OCI-LY7 (cell line): ENCODE measurements around the gene SENP6. TPM values are rescaled to one million over a fixed set of nuclear protein-coding genes. Genes with fewer than 3 reads are reported as not detected.

Experiments
- BruUV-seq: library from RNA; stranded (reverse); fragments of 400-500 nt; replicated peaks from 2 replicates; lab custom pipeline; 2021; lab: Mats Ljungman, UMichigan
- CTCF ChIA-PET: fragments of 300-600 bp; sonication (Branson Sonifier 250); formaldehyde crosslinking; loops from one replicate; lab custom pipeline; 2022; ENCODE audit warnings: antibody characterized with exemption; ENCODE audit not compliant: unreplicated experiment; lab: Charles Lee
- POLR2A ChIA-PET: fragments of 300-600 bp; sonication (Branson Sonifier 250); formaldehyde crosslinking; loops from one replicate; lab custom pipeline; 2022; ENCODE audit warnings: antibody characterized with exemption; lab: Charles Lee
- DNase-seq: peaks from one replicate; pipeline ENCODE4 v3.0.0-alpha.2; 2015; ENCODE audit warnings: low spot score
- H2AFZ ChIP-seq: fragments of 200-600 bp; sonication (generic), shearing (Covaris generic); 2 replicates; pipeline ENCODE4 v1.6.1; 2014; ENCODE audit warnings: mild to moderate bottlenecking, antibody characterized with exemption, low read length, moderate library complexity
- H3K27ac ChIP-seq: fragments of 200-600 bp; sonication (generic); 2 replicates; pipeline ENCODE4 v1.5.1; 2014; ENCODE audit warnings: mixed run types, low read depth, mild to moderate bottlenecking, moderate library complexity, low read length, inconsistent platforms; ENCODE audit not compliant: poor library complexity, severe bottlenecking
- H3K36me3 ChIP-seq: fragments of 200-600 bp; sonication (generic); 2 replicates; pipeline ENCODE4 v1.6.1; 2014; ENCODE audit warnings: mild to moderate bottlenecking, antibody characterized with exemption, low read length, moderate library complexity, mixed read lengths; ENCODE audit not compliant: insufficient read depth
- H3K4me1 ChIP-seq: fragments of 200-600 bp; sonication (generic); 2 replicates; pipeline ENCODE4 v1.5.1; 2014; ENCODE audit warnings: mild to moderate bottlenecking, low read length; ENCODE audit not compliant: insufficient read depth, poor library complexity, severe bottlenecking
- H3K4me2 ChIP-seq: fragments of 200-600 bp; sonication (generic); 2 replicates; pipeline ENCODE4 v1.6.1; 2014; ENCODE audit warnings: mild to moderate bottlenecking, low read length
- H3K4me3 ChIP-seq: fragments of 200-600 bp; sonication (generic); 2 replicates; pipeline ENCODE4 v1.5.1; 2014; ENCODE audit warnings: mild to moderate bottlenecking, low read depth, low read length; ENCODE audit not compliant: poor library complexity, severe bottlenecking
- H3K79me2 ChIP-seq: fragments of 200-600 bp; sonication (generic); 2 replicates; pipeline ENCODE4 v1.6.1; 2016; ENCODE audit warnings: low read depth, mild to moderate bottlenecking, low read length, moderate library complexity, mixed read lengths; ENCODE audit not compliant: insufficient read depth
- H3K9me2 ChIP-seq: fragments of 200-600 bp; sonication (generic); 2 replicates; pipeline ENCODE4 v1.6.1; 2016; ENCODE audit warnings: mild to moderate bottlenecking, low read length, mixed read lengths; ENCODE audit not compliant: insufficient read depth
- H3K9me3 ChIP-seq: fragments of 200-600 bp; sonication (generic); 2 replicates; pipeline ENCODE4 v1.6.1; 2014; ENCODE audit warnings: mild to moderate bottlenecking, mixed run types, low read length, mixed read lengths
- H4K20me1 ChIP-seq: fragments of 200-600 bp; sonication (generic); 2 replicates; pipeline ENCODE4 v1.6.1; 2014; ENCODE audit warnings: mild to moderate bottlenecking, antibody characterized with exemption, low read length, moderate library complexity, mixed read lengths; ENCODE audit not compliant: insufficient read depth
- EZH2phosphoT487 ChIP-seq: fragments of 200-600 bp; sonication (generic); IDR thresholded peaks from 2 replicates; pipeline ENCODE4 v1.6.1; 2018; ENCODE audit warnings: low read depth, borderline replicate concordance, mild to moderate bottlenecking, mixed run types, antibody characterized with exemption, low read length, moderate library complexity, mixed read lengths
- intact Hi-C: fragments of 100-400 bp; cut with micrococcal nuclease; formaldehyde crosslinking; loops from one replicate; pipeline ENCODE4 v1.10.0; 2022; ENCODE audit not compliant: unreplicated experiment
- total RNA-seq, 2 experiments: library from RNA; depleted of rRNA in 1 of 2; stranded (reverse); fragments of >200 nt in 1 of 2; shearing (Covaris generic) in 1 of 2; gene quantifications; 2 replicates each; pipeline ENCODE4 v1.2.3, GENCODE V29; 2014 to 2022
- TF ChIP-seq, protein P1 (sequence below): fragments of 200-600 bp; sonication (generic); conservative IDR thresholded peaks from 2 replicates; pipeline ENCODE4 v1.5.1; 2014; ENCODE audit warnings: mild to moderate bottlenecking, antibody characterized with exemption, low read length, moderate library complexity, mixed read lengths

SENP6 gene
- total RNA-seq, 2 experiments from 2014 or later = 61.1 to 85.4 TPM

DNA sequence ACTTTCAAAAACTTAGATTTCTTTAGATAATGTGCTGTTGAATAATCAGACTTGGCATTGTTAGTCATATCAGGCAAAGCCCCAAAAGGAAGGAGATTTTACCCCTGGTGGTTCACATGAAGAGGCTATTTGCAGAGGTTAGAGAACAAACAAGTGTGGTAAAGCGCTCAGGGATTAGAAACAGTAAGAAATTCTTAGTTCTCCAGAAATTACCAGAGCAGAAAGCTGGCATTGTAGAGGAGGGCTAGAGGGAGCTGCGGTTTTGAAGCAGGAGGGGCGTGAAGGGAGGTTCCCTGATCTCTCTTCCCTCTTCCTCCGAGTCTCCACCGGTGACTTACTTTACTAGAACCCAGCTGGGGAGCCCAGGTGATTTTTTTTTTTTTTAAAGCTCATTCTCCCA is 157.5 kb downstream of the SENP6 start:
- BruUV-seq = no TSS peak
- POLR2A ChIA-PET = no interaction called here

GRCh38 chr6:75760320-75760719 is 158.6 kb downstream of the SENP6 start:
- no peak for TF ChIP-seq EZH2phosphoT487
- TF ChIP-seq, protein P1, sequence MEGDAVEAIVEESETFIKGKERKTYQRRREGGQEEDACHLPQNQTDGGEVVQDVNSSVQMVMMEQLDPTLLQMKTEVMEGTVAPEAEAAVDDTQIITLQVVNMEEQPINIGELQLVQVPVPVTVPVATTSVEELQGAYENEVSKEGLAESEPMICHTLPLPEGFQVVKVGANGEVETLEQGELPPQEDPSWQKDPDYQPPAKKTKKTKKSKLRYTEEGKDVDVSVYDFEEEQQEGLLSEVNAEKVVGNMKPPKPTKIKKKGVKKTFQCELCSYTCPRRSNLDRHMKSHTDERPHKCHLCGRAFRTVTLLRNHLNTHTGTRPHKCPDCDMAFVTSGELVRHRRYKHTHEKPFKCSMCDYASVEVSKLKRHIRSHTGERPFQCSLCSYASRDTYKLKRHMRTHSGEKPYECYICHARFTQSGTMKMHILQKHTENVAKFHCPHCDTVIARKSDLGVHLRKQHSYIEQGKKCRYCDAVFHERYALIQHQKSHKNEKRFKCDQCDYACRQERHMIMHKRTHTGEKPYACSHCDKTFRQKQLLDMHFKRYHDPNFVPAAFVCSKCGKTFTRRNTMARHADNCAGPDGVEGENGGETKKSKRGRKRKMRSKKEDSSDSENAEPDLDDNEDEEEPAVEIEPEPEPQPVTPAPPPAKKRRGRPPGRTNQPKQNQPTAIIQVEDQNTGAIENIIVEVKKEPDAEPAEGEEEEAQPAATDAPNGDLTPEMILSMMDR = no peak

More for the DNA sequence above, 157.5 kb downstream of the SENP6 start:
- DNase-seq = no peak
- Histone ChIP-seq H3K79me2 (no peaks in the 10 kb centered on the region), H3K9me3 (no peaks in the 10 kb centered on the region), H3K36me3 (no peaks in the 10 kb centered on the region), H3K4me1 (no peaks in the 10 kb centered on the region), H4K20me1 (no peaks in the 10 kb centered on the region), H3K27ac (no peak overlapping the region), H3K4me2 (no peak overlapping the region), H3K9me2 (no peaks in the 10 kb centered on the region), H3K4me3 (no peak overlapping the region), H2AFZ (no peak overlapping the region)
- CTCF ChIA-PET = no interaction called here
- intact Hi-C loops = no loop called here
- TF ChIP-seq, protein P1 = no peak
- no peak for TF ChIP-seq EZH2phosphoT487

DNA sequence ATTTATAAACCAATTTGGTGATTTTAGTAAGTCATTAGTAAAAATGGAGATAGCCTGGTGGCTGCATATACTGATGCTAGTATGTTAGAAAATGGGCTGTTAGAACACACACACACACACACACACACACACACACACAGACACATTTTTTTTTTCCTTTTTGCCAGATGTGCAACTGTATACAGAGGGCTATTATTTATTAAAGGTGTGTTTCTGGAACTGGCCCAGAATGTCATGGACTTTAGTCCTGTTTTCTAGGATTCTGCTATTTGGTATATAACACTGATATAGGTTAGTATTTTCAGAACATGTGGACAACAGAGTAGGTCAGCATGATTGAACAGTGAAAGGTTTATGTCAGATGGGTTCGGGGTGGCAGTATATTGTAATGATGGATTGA is 159.8 kb downstream of the SENP6 start:
- Histone ChIP-seq H3K9me2 (no peaks in the 10 kb centered on the region), H3K27ac (no peak overlapping the region), H3K4me2 (no peak overlapping the region), H3K9me3 (no peaks in the 10 kb centered on the region), H3K36me3 (no peaks in the 10 kb centered on the region), H4K20me1 (no peaks in the 10 kb centered on the region), H2AFZ (no peak overlapping the region), H3K79me2 (no peaks in the 10 kb centered on the region), H3K4me1 (no peaks in the 10 kb centered on the region), H3K4me3 (no peak overlapping the region)
- POLR2A ChIA-PET = no interaction called here
- BruUV-seq = no TSS peak
- intact Hi-C loops = no loop called here
- TF ChIP-seq, protein P1 = no peak
- no peak for TF ChIP-seq EZH2phosphoT487
- no peak for DNase-seq
- CTCF ChIA-PET = no interaction called here

More at GRCh38 chr6:75760320-75760719, 158.6 kb downstream of the SENP6 start:
- Histone ChIP-seq H3K36me3 (no peaks in the 10 kb centered on the region), H3K4me2 (no peak overlapping the region), H3K9me3 (no peaks in the 10 kb centered on the region), H4K20me1 (no peaks in the 10 kb centered on the region), H3K4me1 (no peaks in the 10 kb centered on the region), H2AFZ (no peak overlapping the region), H3K4me3 (no peak overlapping the region), H3K79me2 (no peaks in the 10 kb centered on the region), H3K27ac (no peak overlapping the region), H3K9me2 (no peaks in the 10 kb centered on the region)
- DNase-seq = no peak
- ChIA-PET CTCF (no interaction called here), POLR2A (interaction anchor here (1.0 kb wide), 1 partner anchor 413 kb away, joined by 4 read pairs; no protein-coding TSS in a partner anchor)
- no TSS peak for BruUV-seq
- intact Hi-C loops = no loop called here
